Kidney tubule cell (primary cell): ENCODE measurements around the gene OSBPL3.
A peak's percentile ranks its signal among the peaks of the same experiment; 100 is the strongest.

ENCODE experiments used
- DNase-seq: peaks from one replicate; pipeline ENCODE4 v3.0.0-alpha.2; 2018; ENCODE audit warnings: low spot score

The OSBPL3 gene

DNA sequence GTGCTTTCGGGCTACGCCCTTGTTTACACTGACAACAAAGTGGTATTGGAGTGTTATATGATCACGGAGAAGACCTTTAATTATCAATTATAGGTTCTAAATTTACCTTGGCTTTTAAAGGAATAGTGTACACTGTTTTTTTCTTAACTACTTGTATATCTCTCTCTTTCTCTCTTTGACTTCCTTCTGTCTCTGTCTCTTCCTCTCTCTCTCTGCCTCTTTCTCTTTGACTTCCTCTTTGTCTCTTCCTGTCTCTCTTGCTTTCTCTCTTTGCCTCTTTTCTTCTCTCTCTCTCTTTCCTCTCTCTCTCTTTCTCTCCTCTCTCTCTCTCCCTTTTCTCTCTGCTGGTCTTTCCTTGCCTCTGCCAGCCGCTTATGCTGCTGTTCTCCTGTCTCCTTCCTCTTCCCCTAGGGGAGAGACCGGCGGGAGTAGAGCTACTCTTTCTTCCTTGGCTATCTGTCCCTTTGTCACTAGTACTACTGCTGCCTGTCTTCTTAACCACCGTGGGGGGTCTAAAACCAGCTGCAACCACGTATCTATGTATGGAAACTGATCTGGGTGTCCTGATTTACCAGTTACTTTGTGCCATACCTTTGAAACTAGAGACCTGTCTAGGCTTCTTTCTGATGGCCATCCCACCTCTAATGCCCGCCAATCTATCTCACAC, 185.9 kb downstream of the OSBPL3 start:
- no peak for DNase-seq

DNA sequence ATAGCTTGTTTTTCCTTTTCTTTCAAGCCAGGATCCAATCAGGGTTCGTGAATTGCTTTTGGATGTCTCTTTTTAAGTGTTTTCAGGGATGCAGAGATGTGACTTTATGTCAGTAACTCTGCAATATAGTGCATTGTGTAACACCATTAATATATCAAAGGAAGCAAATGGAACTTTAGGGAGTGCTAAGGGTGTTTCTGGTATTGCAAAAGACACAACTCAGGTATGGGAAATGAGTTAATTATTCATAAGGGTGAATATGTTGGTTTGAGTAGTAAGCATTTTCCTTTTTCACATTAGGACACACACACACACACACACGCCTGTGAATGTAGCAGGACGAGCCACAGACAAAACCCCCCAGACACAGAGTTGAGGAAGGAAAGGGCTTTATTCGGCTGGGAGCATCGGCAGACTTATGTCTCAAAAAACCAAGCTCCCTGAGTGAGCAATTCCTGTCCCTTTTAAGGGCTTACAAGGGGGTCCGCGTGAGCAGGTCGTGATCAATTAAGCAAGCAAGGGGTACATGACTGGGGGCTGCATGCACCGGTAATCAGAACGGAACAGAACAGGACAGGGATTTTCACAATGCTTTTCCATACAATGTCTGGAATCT, 190.9 kb downstream of the OSBPL3 start:
- peak; percentile 50 for DNase-seq

DNA sequence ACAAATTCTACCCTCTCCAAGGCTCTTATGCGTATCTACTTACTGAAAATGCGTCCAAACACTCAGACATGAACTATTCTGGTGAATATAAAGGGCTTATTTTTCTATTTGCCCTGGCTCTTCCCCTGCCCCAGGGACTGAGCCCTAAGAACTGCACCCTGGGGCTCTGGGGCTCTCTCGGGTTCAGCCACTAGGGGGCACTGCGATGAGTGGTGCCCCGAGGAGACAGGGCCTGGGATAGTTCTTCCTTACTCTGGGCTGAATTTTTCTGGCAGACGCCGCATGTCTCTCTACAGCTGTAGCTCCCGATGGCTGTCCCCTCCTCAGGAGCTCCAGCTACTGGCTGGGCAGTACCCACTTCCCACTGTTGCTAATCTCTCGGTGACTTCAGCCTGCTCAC, 191.9 kb downstream of the OSBPL3 start:
- DNase-seq = no peak

DNA sequence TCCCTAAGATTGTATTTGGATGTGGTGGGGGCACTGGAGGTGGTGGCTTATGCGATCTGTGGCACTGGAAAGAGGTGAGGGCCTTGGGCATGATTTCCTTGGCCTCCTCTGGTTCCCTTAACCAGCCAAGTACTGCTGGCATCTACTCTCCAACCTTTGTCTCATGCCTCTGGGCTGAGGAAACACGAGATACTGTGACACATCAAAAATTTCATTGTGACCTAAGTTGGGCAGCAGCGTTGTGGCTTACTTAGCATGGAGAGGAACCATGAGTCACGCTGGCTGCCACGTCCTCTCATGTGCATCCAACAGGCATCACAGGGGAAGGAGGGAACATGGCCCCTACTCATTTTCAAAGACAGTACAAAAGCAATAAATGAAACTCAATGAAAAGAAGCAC, 193.0 kb downstream of the OSBPL3 start:
- DNase-seq = peak; percentile 99

DNA sequence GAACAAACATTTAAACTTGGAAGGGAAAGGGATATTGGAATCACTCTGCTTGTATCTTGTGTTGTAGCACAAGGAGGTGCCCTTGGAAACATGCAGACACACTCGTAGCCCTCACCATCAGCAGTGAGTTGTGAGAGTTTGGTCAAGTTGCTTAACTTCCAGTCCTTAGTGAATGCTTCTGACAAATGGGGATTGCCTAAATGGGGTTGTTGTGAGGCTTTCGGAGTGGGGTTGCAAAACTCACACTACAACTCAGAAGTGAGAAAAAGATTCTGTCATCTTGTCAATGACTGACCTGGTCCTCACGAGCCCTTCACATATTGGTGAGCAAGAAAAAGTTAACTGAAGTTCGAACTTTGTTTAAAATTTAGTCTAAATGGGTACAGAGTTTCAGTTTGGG, 193.7 kb downstream of the OSBPL3 start:
- no peak for DNase-seq

DNA sequence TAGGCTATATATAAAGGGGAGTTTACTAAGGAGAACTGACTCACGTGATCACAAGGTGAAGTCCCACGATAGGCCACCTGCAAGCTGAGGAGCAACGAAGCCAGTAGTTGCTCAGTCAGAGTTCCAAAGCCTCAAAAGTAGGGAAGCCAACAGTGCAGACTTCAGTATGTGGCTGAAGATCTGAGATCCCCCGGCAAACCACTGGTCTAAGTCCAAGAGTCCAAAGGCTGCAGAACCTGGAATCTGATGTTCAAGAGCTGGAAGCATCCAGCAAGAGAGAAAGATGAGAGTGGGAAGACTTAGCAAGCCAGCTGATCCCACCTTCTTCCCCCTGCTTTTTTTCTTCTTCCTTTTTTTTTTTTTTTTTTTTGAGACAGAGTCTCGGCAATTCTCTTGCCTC, 195.7 kb downstream of the OSBPL3 start:
- no peak for DNase-seq

DNA sequence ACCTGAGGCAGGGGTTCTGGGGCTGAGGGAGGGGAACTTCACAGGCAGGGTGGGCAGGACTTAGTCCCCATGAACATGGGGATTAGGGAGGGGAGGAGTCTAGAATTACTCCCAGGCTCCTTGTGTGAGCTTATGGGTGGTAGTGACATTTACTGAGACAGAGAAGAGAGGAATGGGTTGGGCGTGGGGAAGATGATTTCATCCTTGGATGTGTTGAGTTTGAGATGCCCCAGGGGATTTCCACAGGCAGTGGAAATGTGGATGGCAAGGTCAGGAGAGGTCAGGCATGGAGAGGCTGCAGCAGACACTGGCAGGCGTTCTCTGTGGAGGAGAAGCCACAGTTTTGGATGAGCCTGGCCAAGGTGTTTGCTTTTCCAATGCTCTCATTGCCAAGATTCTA, 196.3 kb downstream of the OSBPL3 start:
- peak; percentile 89 for DNase-seq

DNA sequence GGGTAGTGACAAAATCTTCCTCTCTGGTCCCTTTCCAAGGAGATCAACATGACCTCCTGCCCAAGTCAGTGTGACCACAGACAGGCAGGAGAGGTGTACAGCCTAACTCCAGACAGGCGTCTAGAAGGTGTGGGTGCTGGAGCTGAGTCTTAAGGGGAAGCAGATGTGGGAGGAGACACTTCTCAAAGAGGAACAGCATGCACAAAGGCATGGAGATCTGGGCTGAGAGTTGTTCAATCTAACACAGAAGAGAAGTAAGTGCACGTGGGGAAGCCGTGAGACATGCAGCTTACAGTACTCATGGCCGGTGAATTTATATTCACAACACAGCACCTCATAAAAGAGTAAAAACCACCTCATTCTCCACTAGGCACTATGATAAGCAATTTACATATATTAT, 198.9 kb downstream of the OSBPL3 start:
- DNase-seq = no peak

DNA sequence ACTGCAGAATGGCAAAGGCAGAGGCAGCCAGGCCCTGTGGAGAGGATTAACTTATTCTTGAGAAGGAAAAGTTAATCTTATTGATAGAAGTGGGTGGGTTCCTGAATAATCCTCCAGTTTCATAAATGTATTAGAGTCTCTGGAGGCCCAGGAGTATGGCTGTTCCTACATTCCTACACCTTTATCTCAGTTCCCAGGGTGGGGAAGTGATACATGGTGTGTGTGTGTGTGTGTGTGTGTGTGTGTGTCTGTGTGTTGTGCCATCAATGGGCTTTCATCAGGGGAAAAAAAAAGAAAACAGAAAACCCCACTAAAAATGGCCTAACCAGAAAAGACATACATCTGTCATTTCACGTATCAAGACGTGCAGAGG, 200.7 kb downstream of the OSBPL3 start:
- DNase-seq = no peak

DNA sequence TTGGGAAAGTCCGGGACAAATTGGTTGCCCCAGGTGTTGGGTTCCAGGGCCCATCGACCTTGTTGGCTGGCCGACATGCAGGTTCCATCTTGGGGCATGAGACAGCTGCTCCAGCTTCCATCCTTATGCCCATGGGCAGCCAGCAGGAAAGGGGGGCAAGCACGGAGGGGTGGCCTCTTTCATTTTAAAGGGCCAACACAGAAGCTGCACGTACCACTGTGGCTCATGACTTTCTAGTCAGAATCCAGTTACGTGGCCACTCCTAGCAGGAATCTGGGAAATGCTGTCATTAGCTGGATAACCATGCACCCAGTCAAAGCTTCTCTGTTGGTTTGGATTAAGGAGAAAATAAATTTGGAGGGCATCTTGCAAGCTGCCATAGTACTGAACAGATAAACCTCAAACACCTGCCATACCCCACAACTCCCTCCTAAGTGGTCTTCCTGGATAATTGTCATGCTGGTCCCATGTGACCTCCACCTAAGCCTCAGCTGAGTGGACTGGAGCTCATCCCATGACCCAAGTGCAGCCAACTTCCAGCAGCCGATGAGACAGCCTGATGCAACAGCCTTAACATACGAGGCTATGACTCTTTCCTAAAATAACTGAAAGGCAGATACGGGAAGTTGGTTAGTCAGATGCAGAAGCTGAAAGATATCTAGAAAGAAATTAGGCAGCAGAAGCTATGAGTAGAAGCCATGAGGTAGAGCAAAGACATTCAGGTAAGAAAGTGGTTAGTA, 201.3 kb downstream of the OSBPL3 start:
- peak; percentile 40 for DNase-seq

DNA sequence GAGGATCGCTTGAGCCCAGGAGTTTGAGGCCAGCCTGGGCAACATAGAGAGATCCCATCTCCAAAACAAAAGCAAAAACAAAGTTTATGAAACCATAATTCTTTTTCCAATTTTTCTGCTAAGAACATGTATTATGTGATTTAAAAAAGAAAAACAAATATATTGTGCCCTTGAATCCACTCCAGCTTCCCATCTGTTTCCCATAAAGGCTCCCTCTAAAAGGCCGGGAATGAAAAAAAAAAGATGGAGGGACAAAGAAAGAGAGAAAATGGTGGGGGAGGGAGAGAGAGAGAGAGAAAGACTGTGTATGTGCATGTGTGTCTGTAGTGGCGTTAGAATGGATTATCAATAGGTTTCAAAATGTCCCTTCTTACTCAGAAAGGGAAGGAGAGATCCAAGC, 202.2 kb downstream of the OSBPL3 start:
- no peak for DNase-seq

DNA sequence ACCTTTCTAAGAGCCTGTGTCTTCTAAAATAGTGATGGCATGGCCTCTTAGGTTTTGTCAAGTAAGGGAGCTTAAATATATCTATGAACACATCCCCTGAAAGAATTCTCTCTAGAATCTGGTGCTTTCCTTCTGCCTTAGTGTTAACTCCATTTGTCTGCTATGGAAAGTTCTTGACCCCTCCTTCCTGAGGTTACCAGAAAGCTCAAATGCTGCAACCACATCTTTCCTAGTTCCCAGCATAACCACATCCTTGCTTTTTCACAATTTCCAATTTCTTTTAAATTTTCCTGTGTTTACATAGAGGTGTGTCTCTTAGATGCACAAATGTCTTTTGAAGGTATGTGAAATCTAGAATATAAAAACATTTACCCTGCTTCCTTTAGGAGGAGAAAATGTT, 206.3 kb downstream of the OSBPL3 start:
- no peak for DNase-seq

DNA sequence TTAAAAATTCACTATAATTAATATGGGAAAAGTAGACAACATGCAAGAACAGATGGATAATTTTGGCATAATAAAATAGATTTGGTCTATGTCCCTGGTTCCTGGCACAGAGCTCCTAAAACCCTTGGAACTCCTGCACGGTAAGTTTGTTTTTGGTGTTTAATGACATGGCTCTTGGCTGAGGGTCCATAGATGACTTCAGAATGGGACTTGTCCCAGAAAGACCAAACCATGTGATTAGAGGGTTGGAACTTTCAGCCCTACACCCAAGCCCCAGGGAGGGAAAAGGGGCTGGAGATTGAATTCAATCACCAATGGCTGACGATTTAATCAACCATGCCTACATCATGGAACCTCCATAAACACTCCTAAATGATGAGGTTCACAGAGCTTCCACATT, 210.1 kb downstream of the OSBPL3 start:
- no peak for DNase-seq

DNA sequence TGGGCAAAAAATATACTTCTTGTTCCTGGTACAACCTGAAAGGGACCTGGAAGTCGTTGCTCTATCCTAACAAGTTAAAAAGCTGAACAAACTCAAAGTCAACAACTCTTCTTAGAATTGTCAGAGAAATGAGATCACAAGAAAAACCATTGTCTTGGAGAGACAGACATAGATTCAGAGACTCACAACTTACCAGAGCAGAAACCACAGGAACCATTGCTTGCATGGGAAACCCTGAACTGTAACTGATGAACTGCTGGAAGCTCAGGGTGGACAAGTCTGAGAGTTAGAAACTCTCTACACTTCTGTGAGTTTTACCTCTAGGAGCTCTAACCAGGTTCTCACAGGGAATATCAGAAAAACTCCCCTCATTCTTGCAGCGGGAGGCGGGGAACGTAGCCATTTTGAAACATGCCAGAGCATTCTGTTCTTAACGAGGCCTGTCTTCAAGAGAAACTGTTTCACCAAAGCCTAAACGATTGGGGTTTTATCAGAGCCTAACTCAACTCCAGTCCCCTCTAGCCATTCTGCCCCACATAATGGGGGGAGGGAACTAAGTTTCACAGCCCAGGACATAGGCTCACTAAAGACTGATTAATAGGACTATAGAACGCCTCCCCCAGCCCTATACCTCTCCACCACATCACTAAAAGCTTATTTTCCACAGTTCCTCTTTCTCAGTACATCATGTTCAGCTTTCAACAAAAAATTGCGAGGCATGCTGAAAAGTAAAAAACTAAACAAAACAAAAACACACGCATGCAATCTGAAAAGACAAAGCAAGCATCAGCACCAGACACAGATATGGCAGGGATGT, 210.8 kb downstream of the OSBPL3 start:
- DNase-seq = peak; percentile 62

DNA sequence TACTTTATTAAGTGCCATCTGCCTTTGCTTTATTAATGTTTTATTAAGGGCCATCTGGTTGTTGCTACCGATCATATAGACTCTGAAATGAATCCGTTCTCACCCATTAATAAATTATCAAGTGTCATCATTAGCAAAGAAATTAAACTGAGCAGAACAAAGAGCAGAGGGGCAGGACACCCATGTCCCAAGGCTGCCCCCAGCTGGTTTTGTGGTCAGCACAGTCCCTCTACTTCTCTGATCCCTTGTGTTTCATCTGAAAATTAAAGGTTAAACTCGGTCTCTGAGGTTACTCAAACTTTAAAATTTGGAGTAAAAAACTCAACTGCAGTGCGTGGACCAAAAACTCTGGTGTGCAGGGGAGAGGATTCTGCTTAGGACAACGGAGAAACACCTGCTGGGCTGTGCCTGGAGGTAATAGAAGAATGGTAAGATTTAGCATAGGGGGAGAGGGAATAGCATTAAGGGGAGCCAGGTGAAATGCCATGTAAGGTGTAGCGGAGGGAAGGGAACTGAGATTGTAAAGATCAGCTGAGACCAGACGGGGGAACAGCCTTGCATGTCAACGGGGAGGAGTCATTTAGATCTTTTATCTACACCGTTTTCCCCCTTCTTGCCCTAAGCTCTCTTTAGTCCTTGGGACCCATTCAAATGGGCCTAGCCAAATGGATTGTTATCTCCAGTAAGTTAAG, 212.0 kb downstream of the OSBPL3 start:
- DNase-seq = no peak

DNA sequence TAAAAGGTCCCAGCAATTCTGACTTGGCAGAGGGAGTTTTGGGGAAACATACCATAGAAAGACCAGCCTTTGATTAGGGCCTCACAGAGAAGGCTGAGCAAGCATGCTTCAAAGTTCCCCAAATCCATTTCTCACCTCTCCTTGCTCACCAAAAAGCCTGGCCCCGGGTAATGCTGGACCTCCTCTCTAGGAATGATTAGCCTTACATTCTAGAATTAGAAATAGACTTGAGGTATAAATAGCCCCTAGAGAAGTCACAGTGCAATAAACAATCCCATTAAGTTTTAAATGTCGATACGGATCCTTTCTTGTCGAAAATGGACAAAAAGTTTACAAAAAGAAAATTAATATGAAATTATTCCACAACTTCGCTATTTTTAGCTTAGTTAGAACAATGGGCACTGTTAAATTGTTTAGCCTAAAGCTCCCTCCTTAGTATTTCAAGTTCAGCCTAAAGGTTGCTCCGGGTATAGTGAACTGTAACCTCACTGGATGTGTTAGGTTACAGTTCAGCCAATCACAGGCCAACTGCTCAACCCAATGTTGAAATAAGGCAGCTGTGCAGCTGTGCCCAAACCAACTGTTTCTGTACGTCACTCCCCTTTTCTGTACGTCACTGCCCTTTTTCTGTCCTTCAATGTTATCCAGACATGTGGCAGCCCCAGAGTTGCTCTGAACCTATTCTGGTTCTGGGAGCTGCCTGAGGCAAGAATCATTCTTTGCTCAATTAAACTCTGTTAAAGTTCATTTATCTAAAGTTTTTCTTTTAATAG, 214.8 kb downstream of the OSBPL3 start:
- no peak for DNase-seq

DNA sequence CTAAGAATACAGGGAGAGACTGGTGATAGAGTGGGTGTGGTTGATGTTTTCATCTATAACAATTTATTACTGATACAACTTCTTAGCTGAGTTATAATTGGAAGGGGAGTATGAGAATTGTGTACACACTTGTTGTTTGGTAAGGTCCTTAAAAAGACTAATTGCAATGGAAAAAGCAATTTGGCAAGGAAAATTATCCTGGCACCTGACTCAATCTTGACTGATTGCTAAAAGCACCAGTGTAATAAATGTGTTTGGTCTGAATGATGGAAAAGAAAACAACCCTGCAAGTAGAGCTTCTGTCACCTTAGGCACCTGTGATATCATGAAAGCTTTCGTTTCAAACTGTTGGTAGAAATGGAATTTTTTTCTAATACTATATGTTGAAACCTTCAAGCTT, 216.0 kb downstream of the OSBPL3 start:
- no peak for DNase-seq

DNA sequence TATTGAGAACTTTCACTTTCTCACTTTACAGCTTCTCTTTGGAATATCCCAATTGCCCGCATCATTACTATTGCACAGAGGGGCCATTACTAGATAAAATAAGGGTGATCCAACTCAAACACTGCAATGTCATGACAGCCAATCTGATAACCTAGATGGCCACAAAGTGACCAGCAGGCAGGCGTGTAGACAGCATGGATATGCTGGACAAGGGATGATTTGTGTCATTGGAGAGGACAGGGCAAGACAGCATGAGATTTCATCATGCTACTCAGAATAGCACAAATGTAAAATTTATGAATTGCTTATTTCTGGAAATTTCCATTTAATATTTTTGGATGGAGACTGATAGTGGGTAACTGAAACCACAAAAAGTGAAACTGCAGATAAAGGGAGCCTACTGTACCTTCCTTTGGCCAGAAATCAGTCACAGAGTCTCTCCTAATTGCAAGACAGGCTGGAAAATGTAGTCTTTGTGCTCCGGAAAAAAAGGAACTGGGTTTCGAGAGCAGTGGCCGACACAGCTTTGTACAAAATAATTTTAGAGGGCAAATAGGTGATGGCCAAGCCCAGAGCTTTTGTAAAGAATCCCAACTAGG, 216.6 kb downstream of the OSBPL3 start:
- no peak for DNase-seq

DNA sequence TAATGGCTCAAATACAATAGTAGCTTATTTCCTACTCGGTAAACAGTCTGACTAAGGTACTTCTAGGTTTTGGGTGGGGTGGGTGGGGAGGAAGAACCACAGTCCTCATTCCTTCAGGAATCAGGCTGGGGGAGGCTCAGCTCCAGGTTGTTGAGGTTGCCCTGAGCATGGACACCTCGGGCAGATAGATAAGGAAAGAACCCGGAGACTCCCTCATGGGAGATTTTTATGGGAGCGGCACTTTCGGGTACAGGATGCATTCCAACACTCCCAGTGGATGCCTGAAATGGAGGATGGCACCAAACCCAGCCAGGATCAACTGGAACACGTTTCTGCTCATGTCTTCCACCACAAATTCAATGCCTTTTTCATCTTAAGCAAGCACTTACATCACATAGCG, 217.2 kb downstream of the OSBPL3 start:
- no peak for DNase-seq

DNA sequence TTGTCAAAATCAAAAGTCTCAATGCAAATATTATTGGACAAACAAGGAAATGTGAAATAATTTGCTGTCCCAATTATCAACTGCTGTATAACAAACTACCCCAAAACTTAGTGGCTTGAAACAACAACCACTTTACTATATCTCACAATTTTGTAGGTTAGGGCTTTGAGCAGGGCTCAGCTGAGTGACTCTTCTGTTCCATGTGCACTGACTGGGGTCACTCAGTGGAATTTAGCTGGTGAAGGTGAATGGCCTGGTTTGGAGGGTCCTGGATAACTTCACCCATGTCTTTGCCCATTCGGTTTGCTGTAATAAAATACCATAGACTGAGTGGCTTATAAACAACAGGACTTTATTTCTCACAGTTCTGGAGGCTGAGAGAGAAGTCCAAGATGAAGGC, 219.0 kb downstream of the OSBPL3 start:
- no peak for DNase-seq
